ENCODE measurements around the gene CDC42EP5.

CDC42EP5 gene

DNA sequence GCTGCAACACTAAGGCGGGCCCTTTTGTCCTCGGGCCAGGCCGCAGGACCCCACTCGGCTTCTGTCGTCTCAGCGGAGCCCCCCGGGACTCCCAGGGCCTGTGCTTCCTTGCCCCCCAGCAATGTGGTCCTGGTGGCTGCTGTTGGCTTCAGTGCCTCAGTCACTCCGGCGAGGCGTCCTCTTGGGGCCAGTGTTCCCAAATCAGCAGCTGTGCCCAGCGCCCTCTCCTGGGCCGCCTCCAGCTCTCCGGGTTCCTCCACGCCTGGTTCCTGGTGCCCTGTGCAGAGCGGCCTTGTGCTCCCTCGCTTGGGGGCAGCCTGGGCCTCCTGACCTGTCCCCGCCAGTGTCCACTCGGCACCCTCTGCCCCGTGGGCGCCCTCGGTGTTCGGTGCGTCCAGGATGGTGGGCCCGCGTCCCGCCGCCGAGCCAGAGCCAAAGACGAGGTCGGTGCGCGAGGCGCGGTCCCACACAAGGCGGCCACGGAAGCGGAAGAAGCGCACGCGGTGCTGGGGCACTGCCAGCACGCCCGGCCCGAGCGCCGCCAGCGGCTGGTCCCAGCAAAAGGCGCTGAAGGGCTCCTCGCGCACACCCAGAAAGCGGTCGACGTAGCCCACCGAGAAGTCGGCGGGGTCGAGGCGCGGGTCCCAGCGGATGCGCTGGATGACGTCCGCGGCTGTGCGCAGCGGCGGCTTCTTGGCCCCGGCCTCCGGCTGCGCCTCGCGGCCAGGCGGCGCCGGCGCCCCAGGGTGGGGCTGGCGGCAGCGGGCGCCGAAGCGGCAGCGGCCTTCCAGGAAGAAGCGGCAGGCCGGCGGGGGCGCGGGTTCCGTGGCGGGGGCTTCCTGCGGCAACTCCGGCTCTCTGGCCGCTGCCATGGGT is 10.2 kb downstream of the CDC42EP5 start:
- DNase-seq (ENCODE audit: low read depth in 2 of 2), result peak; percentile 47 to 58

DNA sequence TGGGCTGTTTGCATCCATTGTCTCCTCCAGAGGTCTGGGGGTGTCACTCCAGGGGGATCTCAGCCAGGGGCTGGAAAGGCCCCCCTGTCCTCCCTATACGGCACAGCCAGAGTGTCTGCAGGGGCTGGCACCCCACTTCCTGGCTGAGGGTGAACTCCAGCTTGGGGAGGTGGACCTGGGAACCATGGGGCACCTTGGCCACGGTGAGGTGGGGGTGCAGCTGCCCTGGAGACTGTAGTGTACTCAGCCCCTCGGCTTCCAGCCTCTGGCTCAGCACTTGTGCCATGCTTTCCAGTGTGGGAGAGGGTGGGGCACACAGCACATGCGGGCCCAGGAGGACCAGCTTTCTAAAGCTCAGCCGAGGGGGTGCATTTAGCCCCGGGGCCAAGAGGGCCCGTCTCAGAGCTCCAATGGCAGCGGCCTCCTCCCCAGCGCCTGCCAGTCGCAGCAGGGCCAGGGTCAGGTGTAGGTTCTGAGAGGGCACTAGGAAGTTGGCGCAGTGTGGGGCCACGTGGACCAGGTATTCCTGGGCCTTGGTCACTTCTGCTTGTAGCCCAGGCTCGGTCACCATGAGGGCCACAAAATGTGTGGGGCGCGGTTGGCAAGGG is 10.9 kb downstream of the CDC42EP5 start:
- DNase-seq (ENCODE audit: low read depth in 2 of 2), result no peak

DNA sequence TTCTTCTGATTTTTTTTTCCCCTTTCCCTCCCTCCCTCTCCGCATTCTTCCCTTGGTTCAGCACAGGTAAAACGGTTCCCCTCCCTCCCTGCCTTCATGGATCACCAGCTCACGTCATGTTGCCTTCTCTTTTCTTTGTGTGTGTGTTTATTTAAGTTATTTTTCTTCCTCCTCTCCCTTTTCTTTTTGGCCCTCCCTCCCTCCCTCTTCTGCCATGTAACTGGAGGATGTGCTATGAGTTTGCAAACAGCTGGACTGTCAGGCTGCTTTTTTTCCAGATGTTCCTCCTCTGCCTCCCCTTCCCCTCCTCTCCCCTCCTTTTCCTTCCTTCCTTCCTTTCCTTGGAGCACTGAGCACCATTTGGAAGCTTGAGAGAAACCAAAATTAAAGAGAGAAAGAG is 11.5 kb downstream of the CDC42EP5 start:
- DNase-seq (ENCODE audit: low read depth in 2 of 2), result no peak

DNA sequence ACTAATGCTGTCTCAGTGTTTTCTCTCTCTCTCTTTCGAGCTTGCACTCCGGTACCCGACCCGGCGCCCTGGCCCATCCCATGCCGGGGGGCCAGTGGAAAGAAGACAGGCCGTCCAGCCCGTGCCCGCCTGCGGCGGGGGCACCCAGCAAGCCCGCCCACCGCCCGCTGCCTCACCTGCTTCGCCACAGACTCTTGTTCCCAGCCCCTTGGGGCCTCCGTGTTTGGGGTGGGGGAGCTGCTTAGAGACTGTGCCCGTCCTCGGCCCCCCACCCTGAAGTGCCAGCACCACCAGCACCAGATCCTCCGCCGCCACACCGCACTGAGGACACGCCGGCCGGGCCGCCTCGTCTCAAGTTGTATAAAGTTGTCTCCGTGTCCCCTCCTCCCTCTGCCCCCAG is 11.9 kb downstream of the CDC42EP5 start:
- no peak for DNase-seq (ENCODE audit: low read depth in 2 of 2)

- DNase-seq (ENCODE audit: low read depth in 2 of 2), result no peak
These were observed 12.7 kb downstream of the CDC42EP5 start for GRCh38 chr19:54460230-54461005.

GRCh38 chr19:54459282-54460229 is 13.5 kb downstream of the CDC42EP5 start:
- no peak for DNase-seq (ENCODE audit: low read depth in 2 of 2)

DNA sequence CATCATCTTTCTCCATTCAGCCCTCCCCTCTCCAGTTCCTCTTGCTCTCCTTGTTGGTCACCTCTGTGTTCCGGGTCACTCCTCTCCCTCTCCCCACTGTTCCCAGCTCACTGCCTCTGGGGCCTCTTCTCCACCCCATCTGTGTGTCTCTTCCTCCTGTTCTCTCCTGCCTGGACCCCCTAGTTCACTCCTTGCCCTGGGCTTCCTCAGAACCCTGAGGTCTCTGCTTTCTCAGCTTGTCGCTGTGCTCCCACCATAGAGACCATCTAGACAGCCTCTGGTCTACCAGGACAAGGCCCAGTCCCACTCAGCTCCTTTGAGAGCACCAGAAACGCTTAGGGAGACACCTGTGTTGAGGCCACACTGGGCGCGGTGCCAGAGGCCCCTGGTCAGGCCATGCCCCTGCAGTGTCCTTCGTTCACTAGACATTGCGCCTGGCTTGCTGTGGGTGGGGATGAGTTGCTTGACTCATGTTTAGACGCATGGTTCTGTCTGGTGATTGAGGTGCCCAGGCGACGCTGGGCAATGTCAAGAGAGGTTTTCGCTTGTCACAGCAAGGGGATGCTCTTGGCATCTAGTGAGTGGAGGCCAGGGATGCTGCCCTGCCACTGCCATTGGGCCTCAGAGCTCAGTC is 14.3 kb downstream of the CDC42EP5 start:
- no peak for DNase-seq (ENCODE audit: low read depth in 2 of 2)

- DNase-seq (ENCODE audit: low read depth in 2 of 2), result no peak
These were observed 15.1 kb downstream of the CDC42EP5 start for GRCh38 chr19:54457773-54458647.

GRCh38 chr19:54456423-54457373 is 16.4 kb downstream of the CDC42EP5 start:
- DNase-seq (ENCODE audit: low read depth in 2 of 2), result no peak

- DNase-seq (ENCODE audit: low read depth in 2 of 2), result no peak
These were observed 17.2 kb downstream of the CDC42EP5 start for GRCh38 chr19:54455786-54456422.

DNA sequence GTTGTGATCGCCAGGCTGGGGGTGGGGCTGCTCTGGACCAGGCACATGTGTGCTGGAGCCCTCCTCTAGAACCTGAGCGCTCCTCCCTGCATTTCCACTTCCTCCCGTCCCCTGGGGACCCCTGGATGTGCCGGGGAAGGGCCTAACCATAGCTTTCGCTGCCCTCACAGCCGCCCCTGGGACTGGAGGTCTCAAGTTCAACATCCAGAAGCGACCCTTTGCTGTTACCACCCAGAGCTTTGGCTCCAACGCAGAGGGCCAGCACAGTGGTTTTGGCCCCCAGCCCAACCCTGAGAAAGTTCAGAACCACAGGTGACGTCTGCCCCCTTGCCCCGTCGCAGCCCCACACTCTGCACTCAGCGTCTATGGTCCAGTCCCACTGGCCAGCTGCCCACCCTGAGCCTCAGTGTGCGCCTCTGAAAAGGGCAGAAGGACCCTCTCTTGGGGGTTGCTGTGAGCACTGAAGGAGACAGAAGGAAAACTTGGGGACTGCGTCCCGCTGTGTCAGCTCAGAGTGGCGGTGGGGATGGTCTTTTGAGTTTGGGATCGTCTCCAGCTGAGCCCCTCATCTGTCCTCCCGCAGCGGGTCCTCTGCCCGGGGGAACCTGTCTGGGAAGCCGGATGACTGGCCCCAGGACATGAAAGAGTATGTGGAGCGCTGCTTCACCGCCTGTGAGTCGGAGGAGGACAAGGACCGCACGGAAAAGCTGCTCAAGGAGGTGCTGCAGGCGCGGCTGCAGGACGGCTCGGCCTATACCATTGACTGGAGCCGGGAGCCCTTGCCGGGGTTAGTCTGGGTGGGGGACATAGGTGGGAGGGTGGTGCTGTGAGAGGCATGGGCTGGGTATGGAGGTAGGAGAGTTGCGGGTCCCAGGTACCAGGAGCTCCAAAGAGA is 18.1 kb downstream of the CDC42EP5 start:
- DNase-seq (ENCODE audit: low read depth in 2 of 2), result no peak

- no peak for DNase-seq (ENCODE audit: low read depth in 2 of 2)
These were observed 18.9 kb downstream of the CDC42EP5 start for GRCh38 chr19:54453921-54454780.

DNA sequence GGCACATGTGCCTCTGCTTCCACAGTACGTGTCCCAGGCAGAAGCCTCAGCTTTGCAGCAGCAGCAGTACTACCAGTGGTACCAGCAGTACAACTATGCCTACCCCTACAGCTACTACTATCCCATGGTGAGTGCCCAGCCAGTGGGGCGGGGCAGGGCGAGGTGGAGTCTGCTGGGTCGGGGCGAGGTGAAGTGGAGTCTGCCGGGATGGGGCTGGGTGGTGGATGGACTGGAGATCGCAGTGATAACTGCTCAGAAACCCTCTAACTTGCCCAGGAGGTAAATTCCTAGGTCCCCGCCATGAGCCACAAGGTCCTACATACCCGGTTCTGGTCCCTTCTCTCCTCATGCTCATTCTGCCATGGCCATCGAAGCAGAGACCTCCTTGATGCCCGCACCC is 20.5 kb downstream of the CDC42EP5 start:
- no peak for DNase-seq (ENCODE audit: low read depth in 2 of 2)

GRCh38 chr19:54451997-54452396 is 21.1 kb downstream of the CDC42EP5 start:
- no peak for DNase-seq (ENCODE audit: low read depth in 2 of 2)

- no peak for DNase-seq (ENCODE audit: low read depth in 2 of 2)
These were observed 21.7 kb downstream of the CDC42EP5 start for GRCh38 chr19:54451331-54451871.

DNA sequence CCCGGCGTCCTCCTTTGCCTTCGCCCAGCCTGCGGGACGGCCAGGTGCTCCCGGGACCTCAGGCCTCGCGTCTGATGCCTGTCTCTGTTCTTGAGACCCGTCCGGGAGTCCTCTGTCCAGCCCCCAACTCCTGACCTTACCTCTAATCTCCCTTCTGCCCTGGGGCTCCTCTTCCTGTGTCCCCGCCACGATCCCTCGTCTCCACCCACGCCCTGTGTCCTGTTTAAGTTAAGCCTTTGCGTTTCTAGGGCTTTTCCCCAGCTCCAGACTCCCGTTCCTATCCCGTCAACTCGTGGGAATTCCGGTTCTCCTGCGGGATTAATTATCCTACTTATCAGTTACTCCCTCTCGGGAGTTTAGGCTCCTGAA is 23.4 kb downstream of the CDC42EP5 start:
- no peak for DNase-seq (ENCODE audit: low read depth in 2 of 2)
